Ectodermal cell (in vitro differentiated cells): ENCODE results near the gene SGMS2.

ENCODE experiments used
- H3K27ac ChIP-seq: 2 replicates; pipeline ENCODE4 v1.7.0; 2013; ENCODE audit warnings: mild to moderate bottlenecking, low read depth, low read length; ENCODE audit not compliant: insufficient read depth, poor library complexity, severe bottlenecking
- H3K27me3 ChIP-seq: 2 replicates; pipeline ENCODE4 v1.7.0; 2013; ENCODE audit warnings: mild to moderate bottlenecking, low read length; ENCODE audit not compliant: insufficient read depth, control insufficient read depth, poor library complexity, severe bottlenecking
- H3K36me3 ChIP-seq: one replicate; pipeline ENCODE4 v1.7.0; 2013; ENCODE audit warnings: low read length; ENCODE audit not compliant: control insufficient read depth, insufficient read depth
- H3K4me1 ChIP-seq: one replicate; pipeline ENCODE4 v1.7.0; 2013; ENCODE audit warnings: low read length; ENCODE audit not compliant: control insufficient read depth, insufficient read depth
- H3K4me3 ChIP-seq: 2 replicates; pipeline ENCODE4 v1.7.0; 2013; ENCODE audit warnings: low read depth, low read length, control low read depth; ENCODE audit not compliant: insufficient read depth
- H3K9me3 ChIP-seq: 2 replicates; pipeline ENCODE4 v1.7.0; 2013; ENCODE audit warnings: mild to moderate bottlenecking, low read length, moderate library complexity; ENCODE audit not compliant: control insufficient read depth
- WGBS, 2 experiments: methylation state at CpG; one replicate each; pipeline ENCODE4 v1.1.7; 2013; ENCODE audit warnings: missing lambda C conversion rate in 2 of 2; 5-methylcytosine and 5-hydroxymethylcytosine counted together

Gene SGMS2

DNA sequence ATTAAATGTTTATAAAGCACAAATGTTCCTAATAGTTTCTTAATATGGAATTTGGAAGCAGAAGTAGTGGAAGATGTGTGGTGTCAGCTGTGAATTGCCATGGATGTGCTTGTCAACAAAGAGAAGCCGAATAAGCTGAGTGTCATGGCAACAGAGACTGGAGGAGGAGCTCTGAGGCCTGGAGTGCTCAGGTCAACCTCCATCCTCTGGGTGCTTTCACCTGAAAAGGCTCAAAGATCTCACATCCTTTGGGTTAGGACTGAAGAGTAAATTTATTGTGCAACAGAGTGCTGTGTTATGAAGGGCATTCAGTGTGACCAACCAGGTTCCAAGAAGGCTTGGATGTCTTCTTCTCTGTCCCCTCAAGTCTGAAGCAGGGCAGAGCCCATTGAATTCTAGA is 18.7 kb downstream of the SGMS2 start:
- 73 to 84% methylated on average over 1 of the region's 1 CpG for WGBS, 2 experiments
- H3K4me1 ChIP-seq = no peaks in the 10 kb centered on the region
- H3K9me3 ChIP-seq = no peaks in the 10 kb centered on the region
- H3K27ac ChIP-seq = no peak overlapping the region
- H3K36me3 ChIP-seq = no peaks in the 10 kb centered on the region
- no peak overlapping the region for H3K4me3 ChIP-seq
- H3K27me3 ChIP-seq = no peaks in the 10 kb centered on the region

DNA sequence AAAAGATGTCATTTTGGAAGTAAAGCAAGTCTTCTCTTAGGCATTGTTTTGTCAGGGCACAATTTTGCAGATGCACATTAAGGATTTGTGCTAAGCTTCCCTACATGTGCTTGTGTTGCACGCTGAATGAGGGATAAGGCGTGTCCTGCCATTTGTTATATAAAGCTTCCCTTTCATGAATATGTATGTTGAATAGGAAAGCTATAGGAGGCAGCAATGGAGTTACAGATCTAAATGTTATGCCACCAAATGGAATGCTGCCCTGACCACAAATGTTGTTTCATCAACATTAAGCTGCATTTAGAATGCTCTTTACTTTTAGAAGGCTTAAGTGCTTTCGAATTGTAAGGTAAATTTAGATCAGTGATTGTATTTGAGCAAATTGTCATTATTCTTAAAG is 20.9 kb downstream of the SGMS2 start:
- H3K27me3 ChIP-seq = no peaks in the 10 kb centered on the region
- no peak overlapping the region for H3K4me3 ChIP-seq
- no peaks in the 10 kb centered on the region for H3K4me1 ChIP-seq
- H3K27ac ChIP-seq = no peak overlapping the region
- no peaks in the 10 kb centered on the region for H3K9me3 ChIP-seq
- WGBS, 2 experiments = 95 to 100% methylated on average over 3 of the region's 3 CpGs
- no peaks in the 10 kb centered on the region for H3K36me3 ChIP-seq

- Histone ChIP-seq H3K9me3 (no peaks in the 10 kb centered on the region), H3K36me3 (no peaks in the 10 kb centered on the region), H3K27ac (no peak overlapping the region), H3K4me3 (no peak overlapping the region), H3K27me3 (no peaks in the 10 kb centered on the region), H3K4me1 (no peaks in the 10 kb centered on the region)
- 88% methylated on average over 2 of the region's 2 CpGs for WGBS, 2 experiments
These were observed 25.7 kb downstream of the SGMS2 start for GRCh38 chr4:107850438-107850837.

DNA sequence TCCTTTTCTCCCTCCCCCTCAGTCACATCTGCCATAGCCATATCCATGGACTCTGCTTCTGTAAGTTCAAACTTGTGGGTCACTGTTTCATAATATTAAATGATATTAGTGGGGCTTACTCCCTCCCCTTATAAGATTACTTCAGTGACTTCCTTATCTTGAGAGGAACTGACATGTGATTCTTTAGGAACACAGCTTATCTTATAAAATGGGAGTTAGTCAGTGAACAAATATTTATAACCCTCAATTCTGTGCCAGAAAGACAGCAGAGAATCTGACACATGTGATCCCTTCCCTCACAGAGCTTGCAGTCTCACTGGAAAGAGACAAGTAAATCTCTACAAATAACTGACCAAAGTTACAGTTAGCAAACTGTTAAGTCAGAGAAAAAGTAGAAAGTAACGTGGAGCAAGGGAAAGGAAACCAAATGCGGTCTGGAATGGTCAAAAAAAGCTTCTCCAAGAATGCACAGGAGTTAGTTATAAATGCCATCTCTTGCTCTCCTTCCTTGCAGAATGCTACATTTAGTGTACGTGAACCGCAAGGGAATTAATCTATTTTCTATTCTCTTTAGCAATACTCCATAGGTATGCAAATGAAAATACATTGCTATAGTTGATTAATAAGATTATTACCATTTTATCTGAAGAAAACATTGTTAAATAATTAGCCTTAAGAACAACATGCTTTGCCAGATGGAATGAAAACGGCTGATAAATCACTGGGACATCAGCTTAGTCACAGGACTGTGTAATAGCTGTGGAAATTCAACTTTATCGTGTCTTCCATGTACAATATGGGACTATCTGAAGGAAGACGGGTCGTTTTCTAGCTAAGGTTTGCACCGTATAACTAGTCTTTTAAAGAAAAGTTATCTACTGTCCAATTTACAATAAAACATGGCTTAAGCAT is 29.0 kb downstream of the SGMS2 start:
- Histone ChIP-seq H3K4me1 (peaks cover 4% of the 10 kb centered on the region), H3K36me3 (no peaks in the 10 kb centered on the region), H3K4me3 (no peak overlapping the region), H3K27me3 (no peaks in the 10 kb centered on the region), H3K9me3 (no peaks in the 10 kb centered on the region), H3K27ac (no peak overlapping the region)
- 92 to 95% methylated on average over 7 to 9 of the region's 9 CpGs for WGBS, 2 experiments

DNA sequence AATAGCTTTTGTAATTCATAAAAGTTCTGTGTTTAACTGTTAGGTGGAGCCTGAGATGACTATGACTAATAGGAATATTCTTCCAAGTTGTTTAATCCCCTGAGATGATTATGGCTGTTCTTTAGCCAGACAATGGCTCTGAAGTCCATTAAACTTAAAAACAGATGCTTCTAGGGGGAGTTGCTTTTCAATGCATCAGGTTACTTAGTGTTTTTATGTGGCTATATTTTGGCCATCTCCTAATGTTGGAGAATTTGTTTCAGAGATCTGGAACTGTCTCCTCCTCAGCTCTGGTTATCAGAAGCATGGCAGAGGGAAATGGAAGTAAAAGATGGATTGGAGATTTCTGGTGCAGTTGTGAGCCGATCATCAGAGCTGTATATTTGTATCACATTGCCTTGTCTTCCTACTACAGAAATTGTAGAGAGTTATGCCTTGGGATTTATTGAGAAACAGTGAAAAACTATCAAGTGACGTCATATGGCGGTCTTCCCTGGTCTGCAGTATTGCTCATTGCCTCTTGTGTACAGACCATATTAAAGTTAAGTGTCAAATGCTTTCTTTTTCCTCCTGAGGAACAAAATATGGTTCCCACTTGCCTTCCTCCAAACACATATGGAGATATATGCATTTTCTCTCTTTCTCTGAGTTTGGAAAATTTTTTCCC is 29.8 kb downstream of the SGMS2 start:
- Histone ChIP-seq H3K4me1 (peaks cover 4% of the 10 kb centered on the region), H3K27me3 (no peaks in the 10 kb centered on the region), H3K36me3 (no peaks in the 10 kb centered on the region), H3K27ac (no peak overlapping the region), H3K9me3 (no peaks in the 10 kb centered on the region), H3K4me3 (no peak overlapping the region)
- 94 to 97% methylated on average over 3 of the region's 3 CpGs for WGBS, 2 experiments

DNA sequence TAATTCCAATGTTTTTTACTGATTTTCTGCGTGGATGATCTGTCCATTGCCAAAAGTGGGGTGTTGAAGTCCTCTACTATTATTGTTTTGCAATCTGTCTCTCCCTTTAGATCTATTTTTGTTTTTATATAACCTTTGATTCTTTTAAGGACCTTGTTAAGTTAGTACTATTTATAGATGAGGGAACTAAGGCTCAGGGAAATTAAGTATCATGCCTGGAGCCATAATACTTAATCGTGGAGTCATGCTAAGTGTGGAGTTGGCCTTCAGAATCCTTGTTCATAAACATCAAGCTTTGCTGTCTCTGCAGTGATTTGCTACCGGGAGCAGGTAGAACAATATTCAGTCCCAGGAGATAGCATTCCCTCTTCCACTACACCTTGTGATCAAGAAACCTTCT is 31.0 kb downstream of the SGMS2 start:
- H3K27ac ChIP-seq = no peak overlapping the region
- H3K4me3 ChIP-seq = no peak overlapping the region
- peaks cover 4% of the 10 kb centered on the region for H3K4me1 ChIP-seq
- no peaks in the 10 kb centered on the region for H3K9me3 ChIP-seq
- no peaks in the 10 kb centered on the region for H3K36me3 ChIP-seq
- 89 to 97% methylated on average over 2 to 3 of the region's 3 CpGs for WGBS, 2 experiments
- H3K27me3 ChIP-seq = no peaks in the 10 kb centered on the region

GRCh38 chr4:107856901-107857300 is 32.2 kb downstream of the SGMS2 start:
- no peaks in the 10 kb centered on the region for H3K9me3 ChIP-seq
- no peaks in the 10 kb centered on the region for H3K36me3 ChIP-seq
- H3K4me1 ChIP-seq = peaks cover 4% of the 10 kb centered on the region
- no peak overlapping the region for H3K4me3 ChIP-seq
- H3K27ac ChIP-seq = no peak overlapping the region
- 83% methylated on average over 1 of the region's 1 CpG; no CpG with 5 or more reads in 1 of the 2 experiments for whole genome bisulfite sequencing, 2 experiments
- no peaks in the 10 kb centered on the region for H3K27me3 ChIP-seq

- Histone ChIP-seq H3K4me3 (no peak overlapping the region), H3K27ac (no peak overlapping the region), H3K9me3 (no peaks in the 10 kb centered on the region), H3K27me3 (no peaks in the 10 kb centered on the region), H3K4me1 (peaks cover 4% of the 10 kb centered on the region), H3K36me3 (no peaks in the 10 kb centered on the region)
- 60 to 61% methylated on average over 4 of the region's 4 CpGs for WGBS, 2 experiments
These were observed 33.0 kb downstream of the SGMS2 start for GRCh38 chr4:107857741-107858140.

- WGBS, 2 experiments = 75 to 76% methylated on average over 3 of the region's 3 CpGs
- H3K9me3 ChIP-seq = no peaks in the 10 kb centered on the region
These were observed 33.5 kb downstream of the SGMS2 start for GRCh38 chr4:107858158-107858742.

GRCh38 chr4:107862658-107863057 is 37.9 kb downstream of the SGMS2 start:
- 93% methylated on average over 5 of the region's 5 CpGs for WGBS, 2 experiments
- H3K27ac ChIP-seq = no peak overlapping the region

More at GRCh38 chr4:107858158-107858742, 33.5 kb downstream of the SGMS2 start:
- Histone ChIP-seq H3K27me3 (no peaks in the 10 kb centered on the region), H3K4me1 (peaks cover 4% of the 10 kb centered on the region), H3K4me3 (no peak overlapping the region), H3K36me3 (no peaks in the 10 kb centered on the region), H3K27ac (no peak overlapping the region)

More at GRCh38 chr4:107862658-107863057, 37.9 kb downstream of the SGMS2 start:
- no peaks in the 10 kb centered on the region for H3K27me3 ChIP-seq
- H3K36me3 ChIP-seq = no peaks in the 10 kb centered on the region
- H3K4me3 ChIP-seq = no peak overlapping the region
- no peaks in the 10 kb centered on the region for H3K9me3 ChIP-seq
- H3K4me1 ChIP-seq = peaks cover 4% of the 10 kb centered on the region
